Aorta (tissue), 5 donors: ENCODE measurements around the gene TAS2R31. TPM values are rescaled to one million over a fixed set of nuclear protein-coding genes. Genes with fewer than 3 reads are reported as not detected.

Experiments
- ATAC-seq: fragments of 200-7000 bp; cut with Tn5 transposase; one replicate; pipeline ENCODE4 v1.9.1; 2022; ENCODE audit warnings: moderate library complexity; ENCODE audit not compliant: low FRiP score
- DNase-seq, 2 donors: peaks; one replicate each; pipeline ENCODE4 v3.0.0-alpha.2; 2020
- H3K27ac ChIP-seq, 2 donors: one replicate each; pipeline ENCODE4 v1.5.1; 2013; ENCODE audit warnings: low read length in 2 of 2, mild to moderate bottlenecking in 2 of 2, moderate library complexity in 2 of 2, control low read depth in 1 of 2, inconsistent platforms in 1 of 2, low read depth in 1 of 2
- H3K27me3 ChIP-seq, 2 donors: one replicate each; pipeline ENCODE4 v1.6.1; 2013; ENCODE audit warnings: control low read depth in 1 of 2, low read length in 1 of 2, mild to moderate bottlenecking in 1 of 2, moderate library complexity in 1 of 2; ENCODE audit not compliant: insufficient read depth in 2 of 2, control insufficient read depth in 1 of 2
- H3K36me3 ChIP-seq, 2 donors: one replicate each; pipeline ENCODE4 v1.6.1; 2013; ENCODE audit warnings: control low read depth in 1 of 2, low read length in 1 of 2, mild to moderate bottlenecking in 1 of 2; ENCODE audit not compliant: insufficient read depth in 2 of 2, control insufficient read depth in 1 of 2
- H3K4me1 ChIP-seq, 2 donors: one replicate each; pipeline ENCODE4 v1.6.1; 2013; ENCODE audit warnings: low read length in 2 of 2, control low read depth in 1 of 2, mild to moderate bottlenecking in 1 of 2, moderate library complexity in 1 of 2; ENCODE audit not compliant: insufficient read depth in 2 of 2, control insufficient read depth in 1 of 2
- H3K4me3 ChIP-seq, 2 donors: one replicate each; pipeline ENCODE4 v1.5.1; 2013; ENCODE audit warnings: low read length in 2 of 2, control low read depth in 1 of 2, mild to moderate bottlenecking in 1 of 2
- H3K9me3 ChIP-seq: one replicate; pipeline ENCODE4 v1.6.1; 2013; ENCODE audit warnings: mild to moderate bottlenecking, low read length; ENCODE audit not compliant: control insufficient read depth
- WGBS, 2 donors: extraction: QIAGEN DNeasy Blood & Tissue Kit; methylation state at CpG; one replicate each; pipeline ENCODE4 v1.1.7; 2013; 5-methylcytosine and 5-hydroxymethylcytosine counted together
- intact Hi-C, 2 donors: fragments of 100-400 bp; cut with DNase I; formaldehyde crosslinking; loops; one replicate each; pipeline versions ENCODE4 v1.14.2 to v1.15.0; 2022
- polyA plus RNA-seq, 2 donors: library from polyadenylated mRNA; stranded (reverse); fragments of 200-250 nt; gene quantifications; one replicate each; pipeline ENCODE4 v1.2.3, GENCODE V29; 2013
- total RNA-seq, 2 donors: library from RNA; stranded (reverse); fragmentation: NEBNext Ultra II Directional; extraction: Animal tissue kit (Norgen Biotek cat#: 25700); gene quantifications; one replicate each; pipeline ENCODE4 v1.2.1, GENCODE V29; 2021
- donor health status: healthy with polysubstance abuse.
- donor health status: Bipolar disorder and iron deficiency.
- donor health status: DM: no; HTN: no; CAD: no.
- donor health status: DM: no; HTN: no; CAD: no.
- donor health status: DM: yes; HTN: yes; CAD: no.

Gene TAS2R31
- total and polyA plus RNA-seq, 4 donors = 0.82 to 9.1 (median 5.3) TPM; not detected in 1

GRCh38 chr12:10982244-10982643, 49.0 kb downstream of the TAS2R31 start:
- intact Hi-C loops = no loop called here
- Histone ChIP-seq H3K4me3 (no peak overlapping the region), H3K4me1 (no peaks in the 10 kb centered on the region), H3K36me3 (peaks cover 0 to 5% of the 10 kb centered on the region in 2 donors), H3K27ac (no peak overlapping the region), H3K27me3 (no peaks in the 10 kb centered on the region), H3K9me3 (no peaks in the 10 kb centered on the region)
- no peak for DNase-seq
- 90 to 94% methylated on average over 5 of the region's 5 CpGs for WGBS, 2 donors
- ATAC-seq = no peak

Other genes starting within 250 kb of the TAS2R31 start
- not detected for gene TAS2R7, start 228.8 kb downstream of the TAS2R31 start, total RNA-seq
- gene TAS2R7, start 228.8 kb downstream of the TAS2R31 start, polyA plus RNA-seq = not detected
- gene TAS2R8, start 224.1 kb downstream of the TAS2R31 start, total RNA-seq = not detected
- gene TAS2R8, start 224.1 kb downstream of the TAS2R31 start, polyA plus RNA-seq = not detected
- gene TAS2R9, start 221.2 kb downstream of the TAS2R31 start, total RNA-seq = not detected
- not detected for gene TAS2R9, start 221.2 kb downstream of the TAS2R31 start, polyA plus RNA-seq
- gene TAS2R10, start 205.0 kb downstream of the TAS2R31 start, total RNA-seq = 1 to 10 TPM; 1.4 to 1.8 TPM
- gene TAS2R10, start 205.0 kb downstream of the TAS2R31 start, polyA plus RNA-seq = not detected
- 1 to 10 TPM; 2.6 to 4.8 TPM for gene PRR4, start 181.9 kb downstream of the TAS2R31 start, total RNA-seq
- gene PRR4, start 181.9 kb downstream of the TAS2R31 start, polyA plus RNA-seq = 1 to 10 TPM in 1 of 2 donors, under 1 TPM in 1; 0.74 to 3.3 TPM
- 10 to 100 TPM; 18.4 to 33.0 TPM for gene PRH1, start 147.2 kb downstream of the TAS2R31 start, total RNA-seq
- under 1 TPM in 1 of 2 donors, not detected in 1; 0.67 TPM for gene PRH1, start 147.2 kb downstream of the TAS2R31 start, polyA plus RNA-seq
- 1 to 10 TPM; 3.2 to 5.6 TPM for gene TAS2R13, start 121.8 kb downstream of the TAS2R31 start, total RNA-seq
- not detected for gene TAS2R13, start 121.8 kb downstream of the TAS2R31 start, polyA plus RNA-seq
- not detected for gene PRH2, start 102.2 kb downstream of the TAS2R31 start, total RNA-seq
- gene PRH2, start 102.2 kb downstream of the TAS2R31 start, polyA plus RNA-seq = 1 to 10 TPM in 1 of 2 donors, not detected in 1; 4.0 TPM
- gene TAS2R14, start 92.1 kb downstream of the TAS2R31 start, total RNA-seq = 1 to 10 TPM; 5.2 to 6.4 TPM
- 1 to 10 TPM in 1 of 2 donors, not detected in 1; 2.0 TPM for gene TAS2R14, start 92.1 kb downstream of the TAS2R31 start, polyA plus RNA-seq
- gene TAS2R50, start 44.5 kb downstream of the TAS2R31 start, total RNA-seq = 1 to 10 TPM; 3.3 to 5.7 TPM
- gene TAS2R50, start 44.5 kb downstream of the TAS2R31 start, polyA plus RNA-seq = not detected
- gene TAS2R20, start 33.1 kb downstream of the TAS2R31 start, total RNA-seq = 1 to 10 TPM; 4.3 to 4.8 TPM
- under 1 TPM in 1 of 2 donors, not detected in 1; 0.49 TPM for gene TAS2R20, start 33.1 kb downstream of the TAS2R31 start, polyA plus RNA-seq
- 1 to 10 TPM; 5.9 to 9.1 TPM for gene TAS2R19, start 8.8 kb downstream of the TAS2R31 start, total RNA-seq
- under 1 TPM in 1 of 2 donors, not detected in 1; 0.72 TPM for gene TAS2R19, start 8.8 kb downstream of the TAS2R31 start, polyA plus RNA-seq
- 1 to 10 TPM; 3.3 to 3.9 TPM for gene TAS2R46, start 30.9 kb upstream of the TAS2R31 start, total RNA-seq
- gene TAS2R46, start 30.9 kb upstream of the TAS2R31 start, polyA plus RNA-seq = not detected
- gene TAS2R43, start 60.9 kb upstream of the TAS2R31 start, total RNA-seq = 1 to 10 TPM in 1 of 2 donors, under 1 TPM in 1; 0.36 to 2.2 TPM
- gene TAS2R43, start 60.9 kb upstream of the TAS2R31 start, polyA plus RNA-seq = not detected
- 1 to 10 TPM; 6.9 to 8.6 TPM for gene TAS2R30, start 103.2 kb upstream of the TAS2R31 start, total RNA-seq
- gene TAS2R30, start 103.2 kb upstream of the TAS2R31 start, polyA plus RNA-seq = under 1 TPM in 1 of 2 donors, not detected in 1; 0.08 TPM
- 10 to 100 TPM in 1 of 2 donors, 1 to 10 TPM in 1; 9.9 to 12.5 TPM for gene SMIM10L1, start 139.8 kb upstream of the TAS2R31 start, total RNA-seq
- gene SMIM10L1, start 139.8 kb upstream of the TAS2R31 start, polyA plus RNA-seq = 10 to 100 TPM; 10.9 to 18.5 TPM
- not detected for gene TAS2R42, start 155.5 kb upstream of the TAS2R31 start, total RNA-seq
- not detected for gene TAS2R42, start 155.5 kb upstream of the TAS2R31 start, polyA plus RNA-seq
- gene PRB3, start 238.3 kb upstream of the TAS2R31 start, total RNA-seq = not detected
- not detected for gene PRB3, start 238.3 kb upstream of the TAS2R31 start, polyA plus RNA-seq